Neural progenitor cell (in vitro differentiated cells): ENCODE results near the gene WWOX.

Experiments used
- EZH2 ChIP-seq: fragments of 200-600 bp; sonication (generic); IDR thresholded peaks from 2 replicates; pipeline ENCODE4 v1.6.1; 2017; ENCODE audit warnings: antibody characterized with exemption, mild to moderate bottlenecking, moderate library complexity
- EZH2phosphoT487 ChIP-seq: fragments of 200-600 bp; sonication (generic); IDR thresholded peaks from 2 replicates; pipeline ENCODE4 v1.6.1; 2017; ENCODE audit warnings: antibody characterized with exemption
- TF ChIP-seq, protein P1 (sequence below): fragments of 200-600 bp; sonication (generic); IDR thresholded peaks from 2 replicates; pipeline ENCODE4 v1.5.1; 2017; ENCODE audit warnings: antibody characterized with exemption, mild to moderate bottlenecking

- no peak for TF ChIP-seq EZH2
- TF ChIP-seq, protein P1, sequence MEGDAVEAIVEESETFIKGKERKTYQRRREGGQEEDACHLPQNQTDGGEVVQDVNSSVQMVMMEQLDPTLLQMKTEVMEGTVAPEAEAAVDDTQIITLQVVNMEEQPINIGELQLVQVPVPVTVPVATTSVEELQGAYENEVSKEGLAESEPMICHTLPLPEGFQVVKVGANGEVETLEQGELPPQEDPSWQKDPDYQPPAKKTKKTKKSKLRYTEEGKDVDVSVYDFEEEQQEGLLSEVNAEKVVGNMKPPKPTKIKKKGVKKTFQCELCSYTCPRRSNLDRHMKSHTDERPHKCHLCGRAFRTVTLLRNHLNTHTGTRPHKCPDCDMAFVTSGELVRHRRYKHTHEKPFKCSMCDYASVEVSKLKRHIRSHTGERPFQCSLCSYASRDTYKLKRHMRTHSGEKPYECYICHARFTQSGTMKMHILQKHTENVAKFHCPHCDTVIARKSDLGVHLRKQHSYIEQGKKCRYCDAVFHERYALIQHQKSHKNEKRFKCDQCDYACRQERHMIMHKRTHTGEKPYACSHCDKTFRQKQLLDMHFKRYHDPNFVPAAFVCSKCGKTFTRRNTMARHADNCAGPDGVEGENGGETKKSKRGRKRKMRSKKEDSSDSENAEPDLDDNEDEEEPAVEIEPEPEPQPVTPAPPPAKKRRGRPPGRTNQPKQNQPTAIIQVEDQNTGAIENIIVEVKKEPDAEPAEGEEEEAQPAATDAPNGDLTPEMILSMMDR, result no peak
- no peak for TF ChIP-seq EZH2phosphoT487
Observed at GRCh38 chr16:78927766-78928165, 828.3 kb downstream of the WWOX start.
